GM12878 (cell line): ENCODE data around the gene KMT2E.

Experiments used
- CBFB ChIP-seq: IDR thresholded peaks from 2 replicates; pipeline ENCODE4 v1.6.1; 2016; ENCODE audit warnings: antibody characterized with exemption, low read depth
- TAF1 ChIP-seq: IDR thresholded peaks from 2 replicates; pipeline ENCODE4 v1.6.1; 2011; ENCODE audit warnings: mild to moderate bottlenecking, low read depth, low read length, borderline replicate concordance

- no peak for TF ChIP-seq CBFB
- TF ChIP-seq TAF1, result no peak
Observed at GRCh38 chr7:105019269-105019668, 5.3 kb downstream of the KMT2E start.
